ENCODE results near the gene SYNDIG1.

Gene SYNDIG1

DNA sequence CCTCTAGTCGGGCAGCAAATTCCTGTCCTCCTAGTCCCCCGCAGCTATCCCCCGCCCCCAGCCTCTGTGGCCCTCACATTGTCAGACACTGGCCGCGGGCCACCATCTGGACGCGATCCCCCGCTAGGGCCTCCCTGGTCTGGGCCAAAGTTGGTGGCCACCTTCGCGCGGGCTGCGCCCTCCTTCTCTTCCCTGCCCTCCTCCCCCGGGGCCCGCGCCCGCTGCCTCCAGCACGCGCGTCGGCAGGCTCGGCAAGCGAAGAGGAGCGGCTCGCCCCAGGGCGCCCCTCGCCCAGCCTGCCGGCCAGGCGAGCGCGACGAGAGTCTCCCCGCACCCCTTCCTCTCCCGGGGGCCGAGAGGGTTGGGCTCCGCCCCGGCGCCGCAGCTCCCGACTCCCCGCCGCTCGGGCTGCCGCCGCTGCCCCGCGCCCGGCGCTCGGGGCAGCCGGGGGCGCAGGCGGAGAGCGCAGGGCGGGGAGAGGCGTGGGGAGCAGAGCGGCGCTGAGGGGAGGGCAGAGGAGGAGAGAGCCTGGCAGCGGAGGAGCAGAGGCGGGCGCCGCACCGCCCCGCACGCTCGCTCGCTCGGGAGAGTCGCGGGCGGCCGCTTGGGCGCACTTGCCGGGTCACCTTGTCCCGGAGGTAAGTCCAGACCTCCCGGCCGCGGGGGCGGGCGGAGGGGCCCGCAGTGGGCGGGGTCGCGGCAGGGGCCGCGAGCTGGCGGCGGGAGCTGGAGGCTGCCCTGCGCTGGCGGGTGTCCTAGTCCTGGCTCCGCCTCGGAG lies at the start of gene SYNDIG1:
SYNDIG1 (plus strand) TSS at position 514 of the 778 bp plus-strand sequence. CDS start 73,469 bp downstream, outside the sequence.
- DNase-seq, result no peak

DNA sequence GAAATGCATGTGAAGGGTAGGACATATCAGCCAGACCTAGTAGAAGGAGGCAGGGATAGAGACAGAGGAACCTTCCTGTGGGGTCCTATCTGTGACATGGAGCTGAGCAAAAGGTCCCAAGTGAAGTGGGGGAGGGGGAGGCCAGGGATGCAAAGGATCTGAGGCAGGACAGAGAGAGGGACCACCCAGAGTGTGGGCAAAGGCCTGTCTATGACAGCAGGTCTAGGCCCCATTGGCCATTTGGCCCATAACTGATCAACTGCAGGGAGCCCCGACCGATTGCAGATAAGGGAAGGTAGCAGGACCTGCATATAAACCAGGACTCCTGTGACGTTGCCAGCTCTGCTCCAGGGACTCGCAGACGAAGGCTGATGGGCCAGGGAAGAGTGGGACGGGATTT lies 49.6 kb upstream of the SYNDIG1 start:
- DNase-seq, result no peak

DNA sequence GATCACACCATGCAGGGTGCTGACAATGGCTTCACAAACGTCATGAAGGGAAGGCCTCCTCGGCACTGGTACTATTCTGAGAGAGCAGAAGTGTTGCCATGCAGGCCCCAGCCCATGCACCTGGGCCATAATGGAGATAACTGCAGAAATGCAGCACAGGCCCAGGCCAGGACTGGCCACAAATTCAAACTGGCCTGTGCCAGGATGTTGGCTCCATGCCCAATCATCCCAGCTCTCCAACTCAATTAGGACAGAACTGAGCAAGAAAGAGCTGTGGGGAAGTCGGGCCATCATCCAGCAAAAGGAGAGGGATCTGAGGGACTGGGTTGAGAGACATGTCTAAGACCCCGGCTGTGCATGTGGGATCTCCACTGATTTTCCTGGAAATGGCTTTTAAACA lies 48.9 kb upstream of the SYNDIG1 start:
- DNase-seq, result no peak

- no peak for DNase-seq
Measured at GRCh38 chr20:24421071-24421470, 48.4 kb upstream of the SYNDIG1 start.

DNA sequence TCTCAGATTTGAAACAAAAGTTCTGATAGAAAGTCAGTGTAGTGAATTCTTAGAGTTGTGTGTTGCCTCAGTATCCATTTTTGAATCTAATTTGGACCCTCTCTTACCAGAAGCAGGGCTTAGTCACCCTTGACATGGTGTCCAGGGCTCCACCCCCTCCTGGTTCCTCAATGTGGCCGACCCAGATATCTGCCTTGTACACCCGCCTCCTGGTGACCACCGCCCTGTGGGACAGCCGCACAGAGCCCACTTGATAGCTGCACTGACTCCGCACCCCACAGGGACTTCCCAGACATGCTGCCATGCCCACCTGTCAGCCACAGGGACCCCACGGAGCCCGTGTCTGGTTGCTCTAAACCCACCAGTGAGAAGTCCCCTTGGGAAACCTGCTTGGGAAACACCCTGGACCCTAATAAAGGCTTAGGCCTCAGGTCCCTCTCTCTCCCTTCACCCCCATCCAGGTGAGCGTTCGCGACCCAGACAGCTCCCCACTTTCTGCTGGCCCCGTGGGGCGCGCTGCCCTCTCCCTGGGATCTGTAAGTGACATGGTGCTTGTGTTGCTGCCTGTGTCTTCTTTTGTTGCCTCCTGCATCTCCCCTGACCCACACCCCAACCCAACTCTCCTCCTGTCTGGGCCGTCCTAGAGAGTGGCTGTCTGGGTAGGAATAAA lies 47.2 kb upstream of the SYNDIG1 start:
- no peak for DNase-seq

DNA sequence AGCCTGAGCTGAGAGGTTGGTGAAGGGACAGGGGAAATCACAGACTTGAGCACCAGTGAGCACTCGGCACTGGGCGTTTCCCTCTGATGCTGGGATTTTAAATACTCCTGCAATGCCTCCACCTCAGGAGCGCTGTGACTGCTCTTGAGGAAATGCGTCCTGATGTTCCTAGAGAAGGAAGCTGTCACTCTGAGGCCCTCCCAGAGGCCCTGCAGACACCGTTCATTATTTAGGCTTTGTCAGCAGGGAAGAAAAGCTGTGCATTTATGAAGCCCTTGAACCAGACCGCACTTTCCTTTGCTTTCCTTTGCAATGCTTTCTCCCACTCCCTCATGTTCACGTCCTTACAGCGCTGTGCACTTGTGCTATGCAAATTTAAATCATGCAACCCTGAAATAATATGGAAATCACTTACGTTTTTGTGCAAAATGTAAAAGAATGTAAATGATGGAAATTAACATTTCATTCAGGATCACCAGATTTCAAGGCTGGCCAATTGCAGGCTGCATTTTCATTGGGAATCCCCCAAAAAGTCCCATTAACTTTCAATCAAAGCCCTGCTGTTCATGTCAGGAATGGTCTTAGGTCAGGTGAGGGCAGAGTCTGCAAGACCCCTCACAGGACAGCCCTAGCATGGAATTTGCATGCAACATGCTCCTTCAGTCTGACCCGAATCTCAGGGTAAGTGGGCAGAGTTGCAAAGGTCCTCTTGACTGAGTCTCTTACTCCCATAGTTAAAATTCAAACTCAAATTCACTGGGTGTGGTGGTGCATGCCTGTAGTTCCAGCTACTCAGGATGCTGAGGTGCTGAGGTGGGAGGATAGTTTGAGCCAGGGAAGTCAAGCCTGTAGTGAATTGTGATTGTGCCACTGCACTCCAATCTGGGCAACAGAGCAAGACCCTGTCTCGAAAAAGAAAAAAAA lies 45.8 kb upstream of the SYNDIG1 start:
- DNase-seq, result no peak

DNA sequence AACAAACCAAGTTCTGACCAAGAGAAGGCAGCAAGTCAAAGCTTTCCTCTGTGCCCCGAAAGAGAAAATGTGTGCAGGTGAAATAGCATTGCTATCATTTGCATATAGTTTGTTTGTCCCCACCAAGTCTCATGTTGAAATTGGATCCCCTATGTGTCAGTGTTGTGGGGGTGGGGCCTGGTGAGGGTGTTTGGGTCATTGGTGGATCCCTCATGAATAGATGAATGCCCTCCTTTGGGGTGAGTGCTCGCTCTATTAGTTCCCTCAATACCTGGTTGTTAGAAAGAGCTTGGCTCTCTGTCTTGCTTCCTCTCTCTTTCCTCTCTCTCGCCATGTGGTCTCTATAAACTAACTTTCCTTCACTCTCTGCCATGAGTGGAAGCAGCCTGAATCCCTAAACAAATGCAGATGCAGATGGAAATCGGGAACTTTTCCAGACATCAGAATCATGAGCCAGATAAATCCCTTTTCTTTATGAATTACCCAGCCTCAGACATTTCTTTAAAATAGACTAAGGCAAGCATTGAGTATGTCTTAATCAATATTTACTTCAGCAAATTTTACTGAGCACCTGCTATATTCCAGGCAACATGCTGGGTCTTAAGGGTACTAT lies 43.8 kb upstream of the SYNDIG1 start:
- DNase-seq, result no peak

DNA sequence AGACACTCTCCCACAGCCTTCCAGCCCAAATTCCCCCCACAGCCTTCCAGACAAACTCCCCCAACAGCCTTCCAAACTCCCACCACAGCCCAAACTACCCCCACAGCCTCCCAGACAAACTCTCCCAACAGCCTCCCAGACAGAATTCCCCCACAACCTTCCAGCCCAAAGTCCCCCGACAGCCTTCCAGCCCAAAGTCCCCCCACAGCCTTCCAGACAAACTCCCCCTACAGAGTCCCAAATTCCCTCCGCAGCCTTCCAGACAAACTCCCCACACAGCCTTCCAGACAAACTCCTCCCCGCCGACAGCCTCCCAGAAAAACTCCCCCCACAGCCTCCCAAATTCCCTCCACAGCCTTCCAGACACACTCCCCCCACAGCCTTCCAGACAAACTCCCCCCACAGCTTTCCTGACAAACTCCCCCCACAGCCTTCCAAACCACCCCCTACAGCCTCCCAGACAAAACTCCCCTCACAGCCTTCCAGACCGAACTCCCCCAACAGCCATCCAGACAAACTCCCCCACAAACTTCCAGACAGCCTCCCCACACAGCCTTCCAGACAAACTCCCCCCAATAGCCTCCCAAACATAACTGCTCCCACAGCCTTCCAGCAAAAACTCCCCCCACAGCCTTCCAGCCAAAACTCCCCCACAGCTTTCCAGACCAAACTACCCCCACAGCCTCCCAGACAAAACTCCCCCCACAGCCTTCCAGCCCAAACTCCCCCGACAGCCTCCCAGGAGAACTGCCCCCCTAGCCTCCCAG lies 38.0 kb upstream of the SYNDIG1 start:
- DNase-seq, result no peak

- no peak for DNase-seq
Measured at GRCh38 chr20:24432046-24432442, 37.4 kb upstream of the SYNDIG1 start.

DNA sequence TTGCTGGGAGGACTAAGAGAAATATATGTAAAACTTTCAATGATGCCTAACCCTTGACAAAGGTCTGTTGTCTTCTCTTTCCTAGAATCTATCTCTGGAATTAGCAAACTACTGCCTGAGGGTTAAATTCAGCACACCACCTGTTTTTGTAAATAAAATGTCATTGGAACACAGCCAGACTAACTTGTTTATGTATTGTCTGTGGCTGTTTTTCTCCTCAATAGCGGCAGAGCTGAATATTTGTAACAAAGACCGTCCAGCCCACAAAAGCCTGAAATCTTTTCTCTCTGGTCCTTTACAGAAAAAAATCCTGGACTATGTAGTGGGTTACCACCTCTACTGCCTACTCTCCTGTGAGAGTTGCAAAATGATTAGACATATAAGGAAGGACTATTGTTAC lies 33.3 kb upstream of the SYNDIG1 start:
- DNase-seq, result no peak

DNA sequence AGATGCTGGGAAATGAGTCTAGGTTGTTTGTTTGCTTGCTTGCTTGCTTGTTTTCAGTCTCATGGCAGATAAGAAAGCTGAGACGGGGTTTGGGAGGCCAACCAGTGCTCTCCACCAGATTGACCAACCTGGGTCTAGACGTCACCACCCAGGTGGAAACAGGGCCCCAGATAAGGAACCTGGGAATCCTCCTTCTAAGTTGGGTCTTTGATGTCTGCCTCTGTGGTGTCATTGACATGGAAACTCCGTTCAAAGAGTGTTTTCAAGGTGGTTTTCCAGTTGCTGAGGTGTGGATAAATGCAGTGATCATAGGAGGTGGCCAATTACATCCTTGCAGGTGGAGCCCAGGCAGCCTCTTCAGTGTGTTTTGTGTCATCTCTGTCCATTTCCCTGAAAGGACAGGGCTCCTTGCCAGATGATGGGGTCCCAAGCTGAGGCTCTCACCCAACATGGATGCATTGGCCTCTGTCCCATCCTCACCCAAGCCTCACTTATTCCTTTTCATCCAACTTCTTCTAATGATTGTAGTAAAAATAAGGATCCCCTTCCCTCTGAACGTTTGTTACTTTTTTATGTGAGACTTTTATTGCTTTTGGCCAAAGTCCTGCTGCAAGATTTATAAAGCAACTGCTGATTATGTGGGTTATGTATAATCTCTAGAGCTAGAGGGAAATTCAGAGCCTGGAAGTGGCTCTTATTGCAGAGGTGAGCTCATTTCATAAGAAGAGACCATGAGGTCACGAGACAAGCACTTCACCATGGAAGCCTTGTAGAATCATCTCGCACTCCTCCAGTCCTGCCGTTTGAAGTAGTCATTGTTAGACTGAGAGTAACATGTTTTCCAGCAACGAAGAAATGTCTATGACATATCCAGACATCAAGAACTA lies 32.0 kb upstream of the SYNDIG1 start:
- DNase-seq, result no peak

DNA sequence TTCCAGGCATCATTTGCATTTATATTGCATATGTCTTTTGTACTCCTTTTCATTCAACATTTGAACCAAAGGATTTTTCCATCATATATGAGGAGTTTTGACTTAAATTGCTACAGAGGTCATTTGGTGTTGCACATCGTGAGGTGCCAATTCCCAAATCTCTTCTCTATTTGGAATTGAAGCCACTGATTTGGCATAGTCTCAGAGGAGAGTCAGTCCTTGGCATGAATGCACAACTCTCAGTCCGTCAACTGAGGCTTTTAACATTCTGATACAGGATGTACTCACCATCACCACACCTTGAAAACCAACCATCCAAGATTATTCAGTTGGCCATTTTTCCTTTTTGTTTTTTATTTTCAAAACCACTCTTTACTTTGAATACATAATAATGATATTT lies 31.1 kb upstream of the SYNDIG1 start:
- no peak for DNase-seq

GRCh38 chr20:24439737-24440387 lies 29.6 kb upstream of the SYNDIG1 start:
- no peak for DNase-seq

GRCh38 chr20:24441661-24442060 lies 27.8 kb upstream of the SYNDIG1 start:
- DNase-seq, result no peak

- no peak for DNase-seq
Measured at GRCh38 chr20:24442909-24443308, 26.5 kb upstream of the SYNDIG1 start.

DNA sequence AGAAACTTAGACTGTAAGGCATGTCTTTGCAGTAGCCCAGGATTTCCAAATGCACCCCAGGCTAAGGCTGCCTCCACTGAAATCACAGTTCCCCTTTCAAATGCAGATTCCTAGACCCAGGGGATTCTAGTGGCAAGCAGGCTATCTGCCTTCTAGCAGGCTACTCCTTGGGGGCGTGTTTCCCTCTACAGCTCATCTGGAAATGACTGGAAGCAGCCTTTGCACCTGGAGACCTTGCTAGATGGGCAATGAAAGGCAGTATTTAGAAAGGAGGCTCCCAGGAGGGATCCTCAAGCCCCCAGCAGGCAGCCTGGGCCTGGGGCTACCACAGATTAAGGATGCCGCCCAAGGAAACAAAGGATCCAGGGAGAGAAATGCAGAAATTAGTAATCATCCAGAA lies 26.0 kb upstream of the SYNDIG1 start:
- DNase-seq, result no peak

- DNase-seq, result no peak
Measured at GRCh38 chr20:24444526-24445190, 24.8 kb upstream of the SYNDIG1 start.

DNA sequence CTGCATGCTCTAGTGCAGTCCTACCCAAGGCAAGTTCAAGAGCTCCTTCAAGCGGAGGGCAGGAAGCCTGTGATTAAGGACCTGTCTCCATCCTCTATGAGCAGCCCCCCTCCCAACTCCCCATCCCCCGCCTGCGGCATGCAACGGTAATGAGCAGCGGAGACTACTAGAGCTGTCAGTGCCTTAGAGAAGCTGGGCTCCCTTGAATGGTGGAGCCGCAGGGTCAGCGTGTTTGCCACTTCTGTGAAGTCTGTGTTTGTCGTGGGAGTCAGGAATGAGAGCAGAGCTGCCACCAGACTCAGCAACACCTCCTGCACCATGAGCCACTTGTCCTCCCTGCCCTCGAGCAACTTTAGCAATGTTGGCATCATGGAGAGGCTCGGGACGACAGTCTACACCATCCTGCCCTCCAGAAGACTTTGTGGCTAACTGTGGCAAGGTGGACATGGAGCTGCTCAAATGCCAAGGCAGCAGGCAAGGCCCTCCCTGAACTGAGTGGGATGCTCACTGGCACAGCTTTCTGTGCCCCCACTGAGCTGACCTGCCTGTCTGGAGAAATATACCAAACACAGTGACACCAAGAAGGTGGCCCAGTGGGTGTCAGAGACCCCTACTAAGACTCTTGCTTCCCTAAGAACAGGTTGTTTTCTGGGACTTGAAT lies 23.8 kb upstream of the SYNDIG1 start:
- no peak for DNase-seq

DNA sequence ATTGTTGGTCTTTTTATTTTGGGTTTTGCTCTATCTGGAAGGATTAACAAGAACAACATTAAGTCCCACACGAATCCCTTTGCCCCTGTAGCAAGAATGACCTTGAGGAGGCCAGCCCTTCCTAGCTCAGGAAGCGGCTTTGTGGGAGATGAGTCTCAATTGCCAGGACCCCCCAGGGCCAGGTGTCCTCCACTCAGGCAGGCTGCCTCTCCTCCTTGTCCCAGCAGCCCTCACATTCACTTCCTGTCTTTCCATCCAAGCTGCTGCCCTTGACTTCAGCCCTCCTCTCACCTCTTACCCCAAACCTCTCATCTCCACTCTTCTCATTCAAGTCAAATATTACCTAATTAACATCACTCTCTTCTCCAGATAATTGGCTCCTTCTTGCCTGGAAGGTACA lies 22.6 kb upstream of the SYNDIG1 start:
- no peak for DNase-seq

- DNase-seq, result no peak
Measured at GRCh38 chr20:24448170-24448569, 21.3 kb upstream of the SYNDIG1 start.
